Adrenal gland (tissue), 12 donors: ENCODE measurements around the gene GDAP1L1. TPM values are rescaled to one million over a fixed set of nuclear protein-coding genes. Genes with fewer than 3 reads are reported as not detected.
A peak's percentile ranks its signal among the peaks of the same experiment; 100 is the strongest.

Experiments
- DNase-seq, 7 donors: peaks; one replicate each; pipeline ENCODE4 v3.0.0-alpha.2; 2019 to 2020
- H3K27ac ChIP-seq, 5 donors: fragments of 200-600 bp; sonication (generic) in 4 of 5; 1 replicate in 3 of 5; 2 replicates in 2 of 5; pipeline versions ENCODE4 v1.5.1 to v1.8.0; 2016 to 2020; ENCODE audit warnings: mild to moderate bottlenecking in 1 of 5
- H3K27me3 ChIP-seq: fragments of 200-600 bp; 2 replicates; pipeline ENCODE4 v1.8.0; 2021
- H3K36me3 ChIP-seq, 2 donors: fragments of 200-600 bp; replicated peaks in 1 of 2; 1 replicate in 1 of 2; 2 replicates in 1 of 2; pipeline versions ENCODE4 v1.5.1 to v1.8.0; 2018 to 2022
- H3K4me1 ChIP-seq, 2 donors: fragments of 200-600 bp; replicated peaks in 1 of 2; 1 replicate in 1 of 2; 2 replicates in 1 of 2; pipeline versions ENCODE4 v1.5.1 to v1.8.0; 2018 to 2021
- H3K4me3 ChIP-seq, 4 donors: fragments of 200-600 bp; sonication (generic) in 3 of 4; one replicate each; pipeline ENCODE4 v1.5.1; 2016 to 2018
- H3K9me3 ChIP-seq, 3 donors: fragments of 200-600 bp; sonication (generic) in 1 of 3; replicated peaks in 1 of 3; 1 replicate in 2 of 3; 2 replicates in 1 of 3; pipeline versions ENCODE4 v1.5.1 to v1.8.0; 2016 to 2021
- CTCF ChIP-seq, 6 experiments: fragments of 450-650 bp in 4 of 6; fragments of 200-600 bp in 2 of 6; sonication (generic) in 1 of 6; IDR thresholded peaks; 1 replicate in 5 of 6; 2 replicates in 1 of 6; pipeline versions ENCODE4 v1.5.1 to v1.8.0; 2016 to 2021; ENCODE audit warnings: antibody characterized with exemption in 6 of 6, mild to moderate bottlenecking in 2 of 6, moderate library complexity in 1 of 6
- POLR2A ChIP-seq, 2 donors: fragments of 450-650 bp; IDR thresholded peaks; one replicate each; pipeline ENCODE4 v1.6.1; 2017; ENCODE audit warnings: antibody characterized with exemption in 2 of 2, mild to moderate bottlenecking in 2 of 2, moderate library complexity in 1 of 2
- WGBS, 4 donors: extraction: QIAGEN DNeasy Blood & Tissue Kit in 2 of 4; methylation state at CpG; one replicate each; pipeline versions ENCODE4 v1.1.5 to v1.1.7; 2013 to 2017; 5-methylcytosine and 5-hydroxymethylcytosine counted together
- intact Hi-C, 2 donors: fragments of 100-400 bp; cut with DNase I; formaldehyde crosslinking; loops; one replicate each; pipeline versions ENCODE4 v1.14.1 to v1.15.0; 2022 to 2023
- polyA plus RNA-seq, 3 donors: library from polyadenylated mRNA; stranded (reverse); fragments of 200-250 nt in 2 of 3; fragments of 350-450 nt in 1 of 3; fragmentation: Illumina TruSeq in 1 of 3; extraction: RNeasy Lipid Tissue Mini Kit (QIAGEN cat#74804) in 1 of 3; gene quantifications; one replicate each; pipeline ENCODE4 v1.2.3, GENCODE V29; 2013 to 2014
- total RNA-seq, 9 donors: library from RNA; depleted of rRNA in 4 of 9; stranded (reverse); fragments of >200 nt in 4 of 9; fragments of 120-200 nt in 1 of 9; fragmentation: NEBNext Ultra II Directional in 1 of 9; extraction: Animal tissue kit (Norgen Biotek cat#: 25700) in 1 of 9; gene quantifications; one replicate each; pipeline versions ENCODE4 v1.1.0 to v1.2.4, GENCODE V29; 2013 to 2023
- donor health status: healthy with polysubstance abuse.
- donor health status: Bipolar disorder and iron deficiency.
- donor health status: DM: yes; HTN: yes; CAD: no.
- donor health status: DM: no; HTN: no; CAD: no.
- donor health status: DM: no; HTN: no; CAD: no.
- donor health status: DM: yes; HTN: yes; CAD: no.

GDAP1L1 gene
- total and polyA plus RNA-seq, 12 donors = 0.51 to 8.0 (median 1.4) TPM

- H3K36me3 ChIP-seq = peaks cover 0 to 62% of the 10 kb centered on the region in 2 donors
- H3K4me3 ChIP-seq = no peak overlapping the region
- no peaks in the 10 kb centered on the region for H3K27me3 ChIP-seq
- TF ChIP-seq CTCF (IDR thresholded peaks at IDR 0.05) = no peak
- TF ChIP-seq POLR2A (IDR thresholded peaks at IDR 0.05) = no peak
- DNase-seq = no peak
- WGBS, 4 donors = 66 to 94% (median 85%) methylated on average over 2 of the region's 2 CpGs
- peaks cover 8 to 24% of the 10 kb centered on the region in 2 donors for H3K4me1 ChIP-seq
- H3K27ac ChIP-seq = no peak overlapping the region
- no peaks in the 10 kb centered on the region for H3K9me3 ChIP-seq
- intact Hi-C loops = no loop called here
These were observed 46.1 kb upstream of the GDAP1L1 start for GRCh38 chr20:44200983-44201382.

- Histone ChIP-seq H3K27me3 (no peaks in the 10 kb centered on the region), H3K4me3 (no peak overlapping the region), H3K27ac (peak overlapping the region in 1 of 5 donors; percentile 6), H3K9me3 (no peaks in the 10 kb centered on the region), H3K36me3 (peaks cover 0 to 48% of the 10 kb centered on the region in 2 donors), H3K4me1 (peaks cover 17 to 39% of the 10 kb centered on the region in 2 donors)
- TF ChIP-seq POLR2A (IDR thresholded peaks at IDR 0.05) = no peak
- TF ChIP-seq CTCF (IDR thresholded peaks at IDR 0.05) = no peak
- WGBS, 4 donors = 60 to 85% (median 78%) methylated on average over 2 of the region's 2 CpGs
- no peak for DNase-seq
- intact Hi-C loops = no loop called here
These were observed 43.9 kb upstream of the GDAP1L1 start for GRCh38 chr20:44203161-44203560.

- no peak overlapping the region for H3K4me3 ChIP-seq
- no peak for DNase-seq
- H3K27me3 ChIP-seq = no peaks in the 10 kb centered on the region
- intact Hi-C loops = no loop called here
- 85 to 93% (median 87%) methylated on average over 4 of the region's 4 CpGs for WGBS, 4 donors
- H3K4me1 ChIP-seq = peaks cover 28 to 50% of the 10 kb centered on the region in 2 donors
- TF ChIP-seq CTCF (IDR thresholded peaks at IDR 0.05) = no peak
- no peak for TF ChIP-seq POLR2A (IDR thresholded peaks at IDR 0.05)
- no peaks in the 10 kb centered on the region for H3K9me3 ChIP-seq
- H3K27ac ChIP-seq = peak overlapping the region in 3 of 5 donors; percentile 48 to 69 (median 60)
- H3K36me3 ChIP-seq = peaks cover 0 to 39% of the 10 kb centered on the region in 2 donors
These were observed 42.8 kb upstream of the GDAP1L1 start for GRCh38 chr20:44204156-44204831.

GRCh38 chr20:44204832-44205215 is 42.3 kb upstream of the GDAP1L1 start:
- H3K4me3 ChIP-seq = no peak overlapping the region
- H3K27me3 ChIP-seq = no peaks in the 10 kb centered on the region
- peak overlapping the region in 2 of 5 donors; percentile 48 to 60 for H3K27ac ChIP-seq
- WGBS, 4 donors = 90 to 93% (median 92%) methylated on average over 10 of the region's 10 CpGs
- peaks cover 30 to 53% of the 10 kb centered on the region in 2 donors for H3K4me1 ChIP-seq
- no peak for DNase-seq
- intact Hi-C loops = no loop called here
- no peaks in the 10 kb centered on the region for H3K9me3 ChIP-seq
- TF ChIP-seq POLR2A (IDR thresholded peaks at IDR 0.05) = no peak
- no peak for TF ChIP-seq CTCF (IDR thresholded peaks at IDR 0.05)
- H3K36me3 ChIP-seq = peaks cover 0 to 33% of the 10 kb centered on the region in 2 donors
